Transverse colon (tissue), 4 donors: ENCODE data around the gene PACSIN1. TPM values are rescaled to one million over a fixed set of nuclear protein-coding genes. Genes with fewer than 3 reads are reported as not detected.

Source experiments
- DNase-seq: peaks from one replicate; pipeline ENCODE4 v3.0.0-alpha.2; 2019
- H3K27ac ChIP-seq, 4 donors: fragments of 200-600 bp; sonication (generic); 2 replicates each; pipeline ENCODE4 v1.5.1; 2016 to 2018; ENCODE audit warnings: inconsistent platforms in 4 of 4
- H3K27me3 ChIP-seq: fragments of 200-600 bp; sonication (generic); 2 replicates; pipeline ENCODE4 v1.5.1; 2017; ENCODE audit warnings: inconsistent platforms
- H3K36me3 ChIP-seq, 4 donors: fragments of 200-600 bp; sonication (generic); 2 replicates each; pipeline ENCODE4 v1.5.1; 2017 to 2019; ENCODE audit warnings: inconsistent platforms in 4 of 4
- H3K4me1 ChIP-seq, 4 donors: fragments of 200-600 bp; sonication (generic); 2 replicates each; pipeline ENCODE4 v1.5.1; 2017 to 2020; ENCODE audit warnings: inconsistent platforms in 4 of 4
- H3K4me3 ChIP-seq, 4 donors: fragments of 200-600 bp; sonication (generic); 1 replicate in 1 of 4; 2 replicates in 3 of 4; pipeline versions ENCODE4 v1.5.1 to v1.6.1; 2017 to 2019; ENCODE audit warnings: inconsistent platforms in 4 of 4
- H3K9me3 ChIP-seq, 2 donors: fragments of 200-600 bp; sonication (generic); 2 replicates each; pipeline ENCODE4 v1.5.1; 2017 to 2019; ENCODE audit warnings: inconsistent platforms in 2 of 2
- EP300 ChIP-seq: sonication (generic); formaldehyde crosslinking; IDR thresholded peaks from one replicate; pipeline ENCODE4 v1.6.1; 2017; ENCODE audit warnings: antibody characterized with exemption, low read depth
- POLR2A ChIP-seq: fragments of 450-650 bp; IDR thresholded peaks from one replicate; pipeline ENCODE4 v1.6.1; 2016; ENCODE audit warnings: antibody characterized with exemption, mild to moderate bottlenecking, moderate library complexity
- POLR2AphosphoS5 ChIP-seq, 3 donors: sonication (generic); formaldehyde crosslinking; IDR thresholded peaks; one replicate each; pipeline ENCODE4 v1.6.1; 2016; ENCODE audit warnings: antibody characterized with exemption in 3 of 3
- WGBS, 2 donors: methylation state at CpG; one replicate each; pipeline ENCODE4 v1.1.5; 2018; ENCODE audit warnings: low coverage in 1 of 2; 5-methylcytosine and 5-hydroxymethylcytosine counted together
- in situ Hi-C, 4 donors: fragments of 200-750 bp; cut with MboI; loops; one replicate each; pipeline versions ENCODE4 v1.15.0 to v1.15.1; 2017; ENCODE audit warnings: low sequenced_read_pairs in 3 of 4, low pct_ligation_motif_present in 1 of 4, low pct_unique_long_range_greater_than_20kb in 1 of 4
- intact Hi-C: fragments of 100-400 bp; cut with DNase I; formaldehyde crosslinking; loops from one replicate; pipeline ENCODE4 v1.15.1; 2023; ENCODE audit warnings: low total_unique reads
- total RNA-seq, 4 donors: library from RNA; depleted of rRNA; stranded (reverse); fragments of >200 nt; gene quantifications; one replicate each; pipeline ENCODE4 v1.1.0, GENCODE V29; 2016
- TF ChIP-seq, protein P1 (sequence below), 5 experiments: fragments of 200-600 bp in 3 of 5; fragments of 450-650 bp in 2 of 5; sonication (generic) in 3 of 5; IDR thresholded peaks; 1 replicate in 2 of 5; 2 replicates in 3 of 5; pipeline ENCODE4 v1.5.1; 2016 to 2017; ENCODE audit warnings: antibody characterized with exemption in 5 of 5, inconsistent platforms in 3 of 5, mild to moderate bottlenecking in 2 of 5, moderate library complexity in 1 of 5

Gene PACSIN1
- total RNA-seq, 4 donors from 2014 or later = 0.27 to 1.9 TPM; not detected in 2

DNA sequence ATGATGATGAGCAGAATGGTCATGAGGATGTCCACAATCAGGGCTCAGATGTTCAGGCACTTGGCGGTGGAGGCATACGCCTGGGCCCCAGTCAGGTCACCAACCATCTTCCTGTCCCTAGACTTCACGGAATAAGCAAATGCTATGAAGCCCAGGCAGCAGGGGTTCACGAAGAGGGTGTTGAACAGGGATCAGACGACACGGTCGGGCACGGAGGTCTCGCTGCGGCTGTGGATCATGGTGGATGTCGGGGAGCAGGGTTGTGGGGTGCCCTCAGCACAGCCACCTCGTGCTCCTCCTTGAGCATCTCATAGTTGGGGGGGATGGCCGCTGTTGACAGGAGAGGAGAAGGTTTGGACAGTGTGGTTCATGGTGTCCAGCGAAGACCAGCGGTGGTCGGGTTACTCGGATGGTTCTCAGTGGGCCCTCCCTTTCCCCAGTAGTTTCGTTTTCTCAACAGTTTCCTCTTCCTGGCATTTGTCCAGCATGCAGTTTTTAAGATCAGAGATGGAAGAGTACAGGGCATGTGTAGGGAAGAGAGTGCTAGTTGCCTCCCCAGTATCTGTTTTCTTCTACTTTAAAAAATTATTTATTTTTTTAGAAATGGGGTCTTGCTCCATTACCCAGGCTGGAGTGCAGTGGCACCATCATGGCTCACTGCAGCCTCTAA lies 110.5 kb downstream of the PACSIN1 start:
- H3K4me1 ChIP-seq = peaks cover 0 to 4% (median 0%) of the 10 kb centered on the region in 4 donors
- TF ChIP-seq POLR2AphosphoS5 (IDR thresholded peaks at IDR 0.05) = no peak
- TF ChIP-seq POLR2A = no peak
- TF ChIP-seq EP300 = no peak
- TF ChIP-seq, protein P1, sequence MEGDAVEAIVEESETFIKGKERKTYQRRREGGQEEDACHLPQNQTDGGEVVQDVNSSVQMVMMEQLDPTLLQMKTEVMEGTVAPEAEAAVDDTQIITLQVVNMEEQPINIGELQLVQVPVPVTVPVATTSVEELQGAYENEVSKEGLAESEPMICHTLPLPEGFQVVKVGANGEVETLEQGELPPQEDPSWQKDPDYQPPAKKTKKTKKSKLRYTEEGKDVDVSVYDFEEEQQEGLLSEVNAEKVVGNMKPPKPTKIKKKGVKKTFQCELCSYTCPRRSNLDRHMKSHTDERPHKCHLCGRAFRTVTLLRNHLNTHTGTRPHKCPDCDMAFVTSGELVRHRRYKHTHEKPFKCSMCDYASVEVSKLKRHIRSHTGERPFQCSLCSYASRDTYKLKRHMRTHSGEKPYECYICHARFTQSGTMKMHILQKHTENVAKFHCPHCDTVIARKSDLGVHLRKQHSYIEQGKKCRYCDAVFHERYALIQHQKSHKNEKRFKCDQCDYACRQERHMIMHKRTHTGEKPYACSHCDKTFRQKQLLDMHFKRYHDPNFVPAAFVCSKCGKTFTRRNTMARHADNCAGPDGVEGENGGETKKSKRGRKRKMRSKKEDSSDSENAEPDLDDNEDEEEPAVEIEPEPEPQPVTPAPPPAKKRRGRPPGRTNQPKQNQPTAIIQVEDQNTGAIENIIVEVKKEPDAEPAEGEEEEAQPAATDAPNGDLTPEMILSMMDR (IDR thresholded peaks at IDR 0.05) = no peak
- H3K27me3 ChIP-seq = peaks cover 5% of the 10 kb centered on the region
- H3K27ac ChIP-seq = no peak overlapping the region
- intact Hi-C loops (no loop called here), in situ Hi-C loops (no loop called here)
- DNase-seq = no peak
- no peaks in the 10 kb centered on the region for H3K36me3 ChIP-seq
- WGBS, 2 donors = 0 to 86% methylated on average over 1 to 18 of the region's 18 CpGs
- no peaks in the 10 kb centered on the region for H3K9me3 ChIP-seq
- H3K4me3 ChIP-seq = no peak overlapping the region

DNA sequence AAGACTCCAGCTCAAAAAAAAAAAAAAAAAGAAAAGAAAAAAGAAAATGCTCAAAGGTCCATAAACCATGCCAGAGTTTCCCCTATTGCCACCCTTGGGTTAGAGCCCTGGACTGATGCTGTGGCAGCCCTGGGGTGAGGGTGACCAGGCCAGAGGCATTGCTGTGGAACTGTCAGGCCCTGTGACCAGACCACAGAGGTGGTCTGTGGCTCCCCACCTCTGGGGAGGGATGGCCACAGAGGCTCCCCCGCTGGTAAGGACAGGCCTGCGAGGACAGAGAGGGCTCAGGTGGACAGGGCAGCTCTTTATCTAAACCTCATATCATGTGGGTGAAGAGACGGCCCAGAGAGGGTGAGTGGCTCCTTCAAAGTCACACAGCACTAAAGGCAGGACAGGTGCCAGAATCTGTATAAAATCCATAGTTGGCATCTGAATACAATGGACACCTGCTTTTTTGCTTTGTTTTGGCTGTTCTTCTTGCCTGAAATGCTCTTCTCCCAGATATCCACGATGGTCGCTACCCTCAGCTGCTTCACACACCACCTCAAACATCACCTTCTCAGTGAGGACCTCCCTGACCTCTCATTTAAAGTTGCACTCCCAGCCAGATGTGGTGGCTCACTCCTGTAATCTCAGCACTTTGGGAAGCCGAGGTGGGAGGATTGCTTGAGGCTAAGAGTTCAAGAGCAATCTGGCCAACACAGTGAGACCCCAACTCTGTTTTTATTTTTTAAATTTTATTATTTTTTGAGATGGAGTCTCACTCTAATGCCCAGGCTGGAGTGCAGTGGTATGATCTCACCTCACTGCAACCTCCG lies 112.8 kb downstream of the PACSIN1 start:
- 86% methylated on average over 7 of the region's 7 CpGs; no CpG with 5 or more reads in 1 of the 2 donors for WGBS, 2 donors
- Histone ChIP-seq H3K4me1 (peaks cover 0 to under 1% (median 0%) of the 10 kb centered on the region in 4 donors), H3K9me3 (no peaks in the 10 kb centered on the region), H3K4me3 (no peak overlapping the region), H3K36me3 (no peaks in the 10 kb centered on the region), H3K27me3 (no peaks in the 10 kb centered on the region), H3K27ac (no peak overlapping the region)
- intact Hi-C loops = no loop called here
- in situ Hi-C loops = no loop called here
- no peak for DNase-seq
- no peak for TF ChIP-seq POLR2A
- no peak for TF ChIP-seq POLR2AphosphoS5 (IDR thresholded peaks at IDR 0.05)
- TF ChIP-seq, protein P1 (IDR thresholded peaks at IDR 0.05) = no peak
- no peak for TF ChIP-seq EP300

DNA sequence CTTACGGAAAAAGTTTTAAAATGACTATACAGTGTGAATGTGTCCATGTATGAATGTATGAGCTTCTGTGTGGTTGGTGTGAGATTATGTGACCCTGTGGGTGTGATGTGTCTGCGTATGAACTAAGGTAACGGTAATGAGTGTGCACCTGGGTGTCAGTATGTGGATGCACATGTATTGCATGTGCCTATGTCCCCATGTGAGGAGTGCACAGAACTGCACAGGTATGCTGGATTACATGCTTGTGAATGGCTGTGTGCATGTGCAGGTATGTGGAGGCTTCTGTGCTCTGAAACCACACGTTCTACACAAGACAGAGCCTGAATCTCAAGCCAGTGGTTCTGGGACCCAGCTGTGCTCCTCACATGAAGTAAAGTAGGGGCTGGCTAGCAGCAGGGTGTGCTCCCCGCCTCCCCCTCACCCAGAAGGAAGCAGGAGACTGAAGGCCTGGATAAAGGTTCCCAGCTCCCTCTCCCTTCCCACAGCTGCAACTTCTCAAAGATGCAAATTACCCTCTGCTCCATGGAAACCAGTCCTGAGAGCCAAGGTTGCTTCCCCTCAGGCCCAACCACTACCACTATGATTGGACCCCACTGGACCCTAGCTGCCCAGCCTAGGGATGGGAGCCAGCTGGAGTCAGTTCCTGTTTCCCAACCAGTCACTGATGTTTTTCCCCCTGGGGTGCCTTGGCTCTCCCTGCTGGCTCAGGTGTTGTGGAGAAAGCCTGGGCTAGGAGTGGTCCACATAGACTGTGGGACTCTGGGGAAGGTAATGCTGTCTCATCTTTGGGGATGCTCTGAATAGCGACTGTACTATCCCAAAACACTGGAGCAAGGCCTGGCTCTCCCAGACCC lies 115.1 kb downstream of the PACSIN1 start:
- DNase-seq = no peak
- H3K27ac ChIP-seq = no peak overlapping the region
- TF ChIP-seq, protein P1 (IDR thresholded peaks at IDR 0.05) = no peak
- TF ChIP-seq POLR2A (no peak), POLR2AphosphoS5 (IDR thresholded peaks at IDR 0.05) (no peak), EP300 (no peak)
- in situ Hi-C loops (no loop called here), intact Hi-C loops (no loop called here)
- no peaks in the 10 kb centered on the region for H3K27me3 ChIP-seq
- H3K4me1 ChIP-seq = peaks cover 0 to 3% (median 0%) of the 10 kb centered on the region in 4 donors
- WGBS, 2 donors = 88 to 89% methylated on average over 3 to 6 of the region's 6 CpGs
- H3K4me3 ChIP-seq = no peak overlapping the region
- H3K36me3 ChIP-seq = no peaks in the 10 kb centered on the region
- no peaks in the 10 kb centered on the region for H3K9me3 ChIP-seq

DNA sequence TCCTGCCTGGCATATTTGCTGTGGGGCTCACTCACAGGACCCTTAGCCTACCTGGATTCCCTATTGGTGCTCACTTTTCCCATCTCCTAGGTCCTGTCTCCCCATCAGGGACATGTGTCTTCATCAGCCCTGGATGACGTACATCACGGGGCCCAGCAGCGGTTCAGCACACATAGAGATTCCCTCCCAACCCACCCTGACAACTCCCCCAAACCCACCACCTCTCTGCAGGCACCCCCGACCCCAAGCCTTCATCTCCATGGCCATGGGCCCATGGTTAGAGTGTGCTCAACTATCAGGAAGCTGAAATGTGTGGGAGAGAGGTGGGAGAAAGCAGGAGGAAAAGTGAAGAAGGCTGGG lies 115.7 kb downstream of the PACSIN1 start:
- intact Hi-C loops = no loop called here
- H3K9me3 ChIP-seq = no peaks in the 10 kb centered on the region
- no peak for DNase-seq
- H3K27ac ChIP-seq = no peak overlapping the region
- no peak overlapping the region for H3K4me3 ChIP-seq
- H3K27me3 ChIP-seq = no peaks in the 10 kb centered on the region
- in situ Hi-C loops = no loop called here
- H3K36me3 ChIP-seq = no peaks in the 10 kb centered on the region
- WGBS, 2 donors = 98% methylated on average over 4 of the region's 4 CpGs; no CpG with 5 or more reads in 1 of the 2 donors
- TF ChIP-seq, protein P1 (IDR thresholded peaks at IDR 0.05) = no peak
- TF ChIP-seq EP300 (no peak), POLR2A (no peak), POLR2AphosphoS5 (IDR thresholded peaks at IDR 0.05) (no peak)
- H3K4me1 ChIP-seq = peaks cover 0 to 9% (median 0%) of the 10 kb centered on the region in 4 donors
